ENCODE data around the gene RAD21L1. TPM values are rescaled to one million over a fixed set of nuclear protein-coding genes. Genes with fewer than 3 reads are reported as not detected.

The RAD21L1 gene
- total RNA-seq, 2 donors from 2014 or later: not detected

DNA sequence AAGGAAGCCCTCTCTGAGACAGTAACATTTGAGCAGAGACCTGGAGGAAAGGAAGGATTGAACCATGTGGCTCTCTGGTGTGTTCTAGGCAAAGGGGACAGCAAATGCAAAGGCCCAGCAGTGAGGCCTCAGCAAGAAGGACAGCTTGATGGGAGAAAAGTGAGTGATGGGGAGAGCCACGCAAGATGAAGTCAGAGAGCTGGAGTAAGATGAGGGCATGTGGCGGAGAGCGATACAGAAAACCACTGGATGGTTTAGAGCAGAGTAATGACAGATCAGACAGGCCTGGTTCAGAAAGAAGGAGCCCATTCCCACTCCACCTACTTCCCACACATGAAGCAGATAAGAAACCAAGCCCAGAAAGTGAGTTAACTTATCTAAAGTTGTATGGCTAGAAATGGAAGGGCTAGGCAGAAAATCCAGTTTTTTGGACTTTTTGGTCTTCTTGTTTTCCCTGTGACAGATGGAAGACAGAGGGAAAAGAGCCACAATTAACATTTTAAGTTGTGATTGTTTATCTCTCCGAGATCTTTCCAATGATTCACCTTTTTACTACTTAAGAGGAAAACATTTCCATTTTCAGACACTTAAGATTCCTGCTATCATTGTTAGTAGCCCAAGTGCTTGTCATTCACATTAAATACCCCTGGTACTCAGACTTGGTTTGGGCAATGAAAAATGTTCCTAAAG lies 39.5 kb downstream of the RAD21L1 start:
- DNase-seq (no peak), ATAC-seq (no peak)
- intact Hi-C loops (cut with DNase I, micrococcal nuclease): no loop called here

DNA sequence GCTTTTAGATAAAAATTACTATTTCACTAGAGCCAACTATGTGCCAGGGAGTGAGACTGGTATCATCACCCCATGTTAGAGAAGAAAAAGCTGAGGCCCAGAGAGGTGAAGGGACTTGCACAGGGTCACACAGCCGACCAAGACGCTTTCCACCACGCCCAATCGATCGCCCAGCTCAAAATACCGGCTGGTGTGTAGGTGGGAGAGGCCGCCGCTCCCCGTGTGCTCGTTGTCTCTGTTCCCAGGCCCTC lies 40.0 kb downstream of the RAD21L1 start:
- ATAC-seq: no peak
- intact Hi-C loops (cut with DNase I, micrococcal nuclease): no loop called here
- no peak for DNase-seq

GRCh38 chr20:1266167-1266973 lies 40.5 kb downstream of the RAD21L1 start, which contains the start of gene SNPH:
Gene SNPH (plus strand): TSS chr20:1266294. CDS start chr20:1296240, 29,946 bp downstream.
- peak; percentile 95 for ATAC-seq
- DNase-seq: peak; percentile 78 to 83
- intact Hi-C loops (cut with DNase I, micrococcal nuclease): no loop called here

- intact Hi-C loops (cut with DNase I, micrococcal nuclease): no loop called here
- no peak for DNase-seq
- no peak for ATAC-seq
Observed at GRCh38 chr20:1267161-1267560, 41.3 kb downstream of the RAD21L1 start.

DNA sequence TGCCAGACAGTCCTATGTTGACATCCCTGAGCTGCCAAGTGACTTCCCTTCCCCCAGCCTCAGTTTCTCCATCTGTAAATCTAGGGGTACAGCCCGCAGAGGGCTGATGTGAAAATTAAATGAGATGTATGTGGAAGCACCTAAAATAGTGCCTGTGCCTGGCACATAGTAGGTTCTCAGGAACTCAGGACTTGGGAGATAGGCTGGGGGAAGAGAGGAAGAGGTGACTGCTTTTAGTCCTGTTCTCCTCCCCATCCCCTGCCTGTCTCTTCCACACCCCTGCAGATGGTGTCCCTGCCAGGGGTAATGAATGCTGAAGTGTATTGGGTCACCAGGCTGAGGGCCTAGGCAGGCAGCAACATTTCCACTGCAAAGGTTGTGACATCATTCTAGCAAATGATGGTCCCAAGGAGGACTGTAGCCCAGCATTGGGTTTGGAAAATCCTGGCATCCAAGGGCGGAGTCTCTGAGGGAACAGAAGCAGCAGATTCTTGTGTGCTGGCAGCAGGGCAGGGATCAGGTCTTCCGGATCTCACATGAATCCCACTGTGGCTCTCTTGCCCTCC lies 42.0 kb downstream of the RAD21L1 start:
- intact Hi-C loops (cut with DNase I, micrococcal nuclease): no loop called here
- DNase-seq: no peak
- no peak for ATAC-seq

DNA sequence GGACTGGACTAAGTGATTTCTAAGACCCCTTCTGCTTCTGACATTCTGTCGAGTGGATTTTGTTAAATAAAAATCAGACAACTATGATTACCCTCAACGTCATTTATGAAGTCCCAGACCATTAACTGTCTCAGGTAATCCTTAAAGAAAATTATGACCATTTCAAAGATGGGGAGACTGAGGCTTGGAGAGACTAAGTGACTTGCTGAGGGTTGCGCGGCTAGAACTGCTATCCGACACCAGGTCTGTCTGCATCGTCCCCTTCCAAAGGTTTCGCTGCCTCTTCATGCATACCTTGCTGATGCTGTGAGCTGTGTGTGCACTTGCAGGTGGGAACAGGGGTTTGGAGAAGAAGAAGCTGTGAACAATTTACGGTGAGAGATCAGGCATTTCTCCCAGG lies 43.4 kb downstream of the RAD21L1 start:
- intact Hi-C loops (cut with DNase I, micrococcal nuclease): no loop called here
- ATAC-seq (no peak), DNase-seq (no peak)

- ATAC-seq: no peak
- no peak for DNase-seq
- intact Hi-C loops (cut with DNase I, micrococcal nuclease): no loop called here
Observed at GRCh38 chr20:1269850-1270249, 44.0 kb downstream of the RAD21L1 start.

DNA sequence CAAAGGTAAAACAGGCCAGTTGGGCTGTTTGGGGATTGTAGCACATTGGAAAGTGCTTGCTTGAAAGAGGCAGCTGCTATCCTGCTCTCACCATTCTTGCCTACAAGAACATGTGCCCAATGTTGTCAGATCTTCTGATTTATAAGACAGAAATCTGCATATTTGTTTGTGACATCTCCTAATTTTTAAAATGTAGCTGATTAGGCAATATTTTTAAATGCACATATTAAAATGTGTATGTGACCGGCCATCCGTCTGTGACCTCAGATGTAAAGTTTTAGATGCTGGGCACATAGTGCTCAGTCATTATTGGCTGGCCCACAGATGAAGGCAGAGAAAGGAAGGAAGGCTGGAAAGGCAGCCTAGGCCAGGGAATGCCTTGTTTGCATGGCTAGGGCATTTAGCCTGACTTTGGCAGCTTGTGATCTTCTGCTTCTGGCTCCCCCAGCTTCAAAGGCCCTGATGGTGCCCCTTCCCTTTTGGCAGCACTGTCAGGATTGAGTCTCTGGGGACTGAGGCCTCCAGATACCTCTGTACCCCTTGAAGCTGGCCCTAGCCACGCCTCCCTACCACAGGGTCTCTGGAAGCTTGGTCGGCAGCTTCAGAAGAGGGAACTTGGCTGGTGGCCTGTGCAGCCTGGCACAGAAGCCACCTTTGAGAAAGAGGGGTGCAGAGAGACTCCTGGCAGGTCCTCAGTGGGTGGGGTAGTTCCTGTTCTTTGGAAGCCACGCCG lies 46.7 kb downstream of the RAD21L1 start:
- intact Hi-C loops (cut with DNase I, micrococcal nuclease): no loop called here
- no peak for DNase-seq

DNA sequence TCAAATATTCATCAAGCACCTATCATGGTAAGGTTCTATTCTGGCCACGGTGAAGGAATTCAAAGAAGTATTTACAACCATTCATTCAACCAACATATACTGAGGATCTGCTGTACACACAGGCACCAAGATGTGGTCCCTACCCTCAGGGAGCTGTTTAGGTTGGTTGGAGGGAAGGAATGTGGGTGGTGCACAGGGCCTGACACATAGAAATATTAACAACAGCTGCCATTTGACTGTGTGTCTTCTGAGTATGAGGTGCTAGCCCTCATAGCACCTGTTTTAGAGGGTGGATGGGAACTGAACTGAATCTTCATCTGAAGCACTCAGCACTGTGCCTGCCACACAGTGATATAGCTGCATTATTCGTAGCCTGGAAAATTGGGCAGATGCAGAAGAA lies 47.5 kb downstream of the RAD21L1 start:
- DNase-seq (no peak), ATAC-seq (no peak)
- intact Hi-C loops (cut with DNase I, micrococcal nuclease): no loop called here

More for the DNA sequence above, 46.7 kb downstream of the RAD21L1 start:
- no peak for ATAC-seq

DNA sequence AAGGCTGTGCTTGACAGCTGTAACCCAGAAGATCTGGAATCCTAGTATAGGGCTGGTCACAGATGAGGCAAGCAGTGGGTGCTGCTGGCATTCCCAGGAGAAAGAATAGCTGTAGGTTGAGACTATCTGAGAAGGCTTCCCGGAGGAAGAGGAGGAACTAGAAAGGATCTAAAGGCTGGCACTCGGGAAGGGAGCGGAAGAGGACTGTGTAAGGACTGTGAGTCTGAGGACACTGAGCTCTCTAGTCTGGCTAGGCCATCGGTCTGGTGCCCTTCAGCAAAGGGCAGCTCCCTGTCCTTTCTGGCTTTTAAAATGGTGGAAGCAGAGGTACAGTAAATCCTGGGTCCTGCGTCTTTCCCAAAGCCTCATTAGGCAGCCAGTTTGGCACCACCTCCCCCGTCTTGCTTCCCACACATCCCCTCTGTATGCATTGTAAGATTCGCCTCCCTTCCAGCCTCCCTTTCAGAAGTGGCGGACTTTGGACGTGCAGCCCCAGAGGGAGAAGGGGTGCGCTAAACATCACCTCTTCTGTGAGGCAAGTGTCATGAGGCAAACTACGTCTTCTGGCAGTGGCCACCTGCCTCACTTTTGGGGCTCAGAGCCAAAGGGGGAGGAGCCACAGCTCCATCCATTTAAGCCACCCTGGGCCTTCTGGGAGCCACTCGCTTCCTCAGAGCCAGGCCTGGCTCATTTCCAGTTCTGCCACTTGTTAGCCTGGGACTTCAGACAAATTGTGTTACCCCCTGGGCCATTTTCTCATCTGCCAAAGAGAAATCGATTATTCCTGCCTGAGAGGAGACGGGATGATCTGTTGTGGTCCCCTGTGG lies 48.9 kb downstream of the RAD21L1 start:
- no peak for DNase-seq
- intact Hi-C loops (cut with DNase I, micrococcal nuclease): no loop called here

GRCh38 chr20:1275919-1276318 lies 50.1 kb downstream of the RAD21L1 start:
- DNase-seq (no peak), ATAC-seq (no peak)
- intact Hi-C loops (cut with DNase I, micrococcal nuclease): no loop called here

More for the DNA sequence above, 48.9 kb downstream of the RAD21L1 start:
- no peak for ATAC-seq

DNA sequence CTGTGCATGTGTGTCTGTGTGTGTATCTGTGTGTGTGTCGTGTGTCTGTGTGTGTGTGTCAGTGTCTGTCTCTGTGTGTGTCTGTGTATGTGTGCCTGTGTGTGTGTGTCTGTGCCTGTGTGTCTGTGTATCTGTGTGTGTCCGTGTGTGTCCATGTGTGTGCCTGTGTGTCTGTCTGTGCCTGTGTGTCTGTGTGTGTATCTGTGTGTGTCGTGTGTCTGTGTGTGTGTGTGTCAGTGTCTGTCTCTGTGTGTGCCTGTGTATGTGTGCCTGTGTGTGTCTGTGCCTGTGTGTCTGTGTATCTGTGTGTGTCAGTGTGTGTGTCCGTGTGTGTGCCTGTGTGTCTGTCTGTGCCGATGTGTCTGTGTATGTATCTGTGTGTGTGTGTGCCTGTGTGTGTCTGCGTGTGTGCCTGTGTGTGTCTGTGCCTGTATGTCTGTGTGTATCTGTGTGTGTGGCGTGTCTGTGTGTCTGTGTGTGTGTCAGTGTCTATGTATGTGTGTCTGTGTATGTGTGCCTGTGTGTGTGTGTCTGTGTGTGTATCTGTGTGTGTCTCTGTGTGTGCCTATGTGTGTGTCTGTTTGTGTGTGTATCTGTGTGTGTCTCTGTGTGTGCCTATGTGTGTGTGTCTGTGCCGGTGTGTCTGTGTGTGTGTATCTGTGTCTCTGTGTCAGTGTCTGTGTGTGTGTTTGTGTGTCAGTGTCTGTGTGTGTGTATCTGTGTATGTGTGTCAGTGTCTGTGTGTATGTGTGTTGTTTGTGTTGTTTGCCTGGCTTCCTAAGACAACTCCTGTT lies 51.9 kb downstream of the RAD21L1 start:
- intact Hi-C loops (cut with DNase I, micrococcal nuclease): no loop called here
- ATAC-seq (no peak), DNase-seq (no peak)

DNA sequence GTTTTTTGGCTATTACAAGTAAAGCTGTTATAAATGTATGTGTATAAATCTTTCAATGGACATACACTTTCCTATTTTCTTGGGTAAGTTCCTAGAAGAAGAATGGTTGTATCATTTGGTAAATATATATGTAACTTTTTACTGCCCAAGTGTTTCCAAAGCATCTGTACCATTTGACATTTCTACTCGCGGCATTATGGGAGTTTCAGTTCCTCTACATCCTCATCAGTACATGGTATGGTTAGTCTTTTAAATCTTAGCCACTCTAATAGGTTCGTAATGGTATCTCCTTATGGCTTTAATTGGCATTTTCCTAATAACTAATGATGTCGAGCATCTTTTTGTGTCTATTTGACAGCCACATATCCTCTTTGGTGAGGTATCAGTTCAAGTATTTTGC lies 53.1 kb downstream of the RAD21L1 start:
- intact Hi-C loops (cut with DNase I, micrococcal nuclease): no loop called here
- DNase-seq (no peak), ATAC-seq (no peak)

DNA sequence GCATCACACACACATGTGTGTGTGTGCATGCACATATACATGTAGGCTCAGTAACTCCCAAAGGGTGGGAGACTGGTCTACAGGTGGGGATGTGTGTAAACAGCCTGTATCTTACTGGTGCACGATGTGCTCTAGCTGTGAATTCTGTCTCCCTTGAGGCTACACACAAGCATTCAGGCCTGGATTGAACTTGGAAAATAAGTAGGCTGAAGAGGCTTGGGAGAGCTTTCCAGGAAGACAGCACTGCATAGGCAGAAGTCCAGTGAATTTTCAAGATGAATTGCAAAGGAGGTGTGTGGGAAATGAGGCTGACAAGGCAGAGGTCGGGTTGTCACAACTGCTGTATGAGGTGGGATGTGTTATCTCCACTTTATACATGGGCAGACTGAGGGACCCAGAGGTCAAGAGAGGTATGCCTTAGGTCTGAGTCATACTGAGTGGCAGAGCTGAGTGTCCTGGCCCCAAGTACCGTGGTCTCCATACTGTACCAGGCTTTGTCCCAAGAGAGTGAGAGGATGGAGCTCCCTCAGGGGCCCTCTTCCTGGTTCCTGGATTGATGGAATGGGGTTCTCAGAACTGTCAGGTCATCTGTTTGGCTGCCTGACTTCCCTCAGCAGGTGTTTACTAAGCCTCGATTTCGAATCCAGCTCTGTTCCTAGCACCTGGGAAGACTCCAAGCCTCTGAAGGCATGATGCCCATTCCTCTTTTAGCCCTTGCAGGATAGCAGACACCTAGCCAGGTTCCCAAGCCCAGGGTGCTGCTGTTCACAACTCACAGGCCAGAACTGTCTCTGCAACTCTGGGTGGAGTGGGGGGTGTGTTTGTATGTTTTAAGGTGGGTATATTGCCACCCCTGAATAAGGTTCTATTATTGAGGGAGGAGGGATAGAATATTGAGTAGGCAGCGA lies 54.6 kb downstream of the RAD21L1 start:
- DNase-seq (no peak), ATAC-seq (no peak)
- intact Hi-C loops (cut with DNase I, micrococcal nuclease): no loop called here

DNA sequence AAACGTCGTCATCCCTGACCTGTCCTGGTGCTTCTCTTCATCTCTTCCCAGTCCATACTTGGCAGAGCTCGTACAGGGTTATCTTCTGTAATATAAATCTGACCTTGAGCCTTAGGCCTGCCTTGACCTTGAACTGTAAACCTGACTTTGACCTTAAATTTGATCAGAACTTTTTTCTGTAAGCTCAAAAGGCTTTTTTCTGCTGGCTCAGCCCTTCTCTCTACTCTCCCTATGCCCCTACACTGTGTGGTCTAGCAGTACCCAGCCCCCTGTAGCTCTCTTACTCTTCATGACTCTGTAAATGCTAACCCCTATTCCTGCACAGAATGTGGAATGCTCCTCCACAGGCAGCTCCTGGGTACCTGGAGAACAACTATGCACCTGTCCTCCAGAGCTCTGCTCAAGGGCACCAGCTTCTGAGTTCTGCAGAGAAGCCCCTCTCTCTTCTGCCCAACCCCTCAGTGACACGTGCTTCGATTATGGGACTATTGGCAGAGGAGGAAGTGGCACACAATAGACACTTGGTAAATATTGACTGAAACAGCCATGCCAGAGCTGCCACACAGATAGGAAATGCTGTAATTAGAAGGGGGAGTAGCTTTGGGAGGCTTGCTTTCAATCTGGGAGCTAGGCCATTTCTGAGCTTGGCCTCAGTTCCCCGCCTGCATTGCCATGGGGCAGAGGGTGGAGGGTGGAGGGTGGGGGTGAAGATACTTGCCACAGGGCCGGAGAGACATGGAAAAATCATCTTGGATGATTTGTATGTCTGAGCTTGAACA lies 55.6 kb downstream of the RAD21L1 start:
- DNase-seq (no peak), ATAC-seq (peak; percentile 95)
- intact Hi-C loops (cut with DNase I, micrococcal nuclease): no loop called here

- ATAC-seq: no peak
- DNase-seq: no peak
- intact Hi-C loops (cut with DNase I, micrococcal nuclease): no loop called here
Observed at GRCh38 chr20:1282966-1283365, 57.1 kb downstream of the RAD21L1 start.

Data from left colon (tissue), 2 donors.